ENCODE results near the gene CADM1.

DNA sequence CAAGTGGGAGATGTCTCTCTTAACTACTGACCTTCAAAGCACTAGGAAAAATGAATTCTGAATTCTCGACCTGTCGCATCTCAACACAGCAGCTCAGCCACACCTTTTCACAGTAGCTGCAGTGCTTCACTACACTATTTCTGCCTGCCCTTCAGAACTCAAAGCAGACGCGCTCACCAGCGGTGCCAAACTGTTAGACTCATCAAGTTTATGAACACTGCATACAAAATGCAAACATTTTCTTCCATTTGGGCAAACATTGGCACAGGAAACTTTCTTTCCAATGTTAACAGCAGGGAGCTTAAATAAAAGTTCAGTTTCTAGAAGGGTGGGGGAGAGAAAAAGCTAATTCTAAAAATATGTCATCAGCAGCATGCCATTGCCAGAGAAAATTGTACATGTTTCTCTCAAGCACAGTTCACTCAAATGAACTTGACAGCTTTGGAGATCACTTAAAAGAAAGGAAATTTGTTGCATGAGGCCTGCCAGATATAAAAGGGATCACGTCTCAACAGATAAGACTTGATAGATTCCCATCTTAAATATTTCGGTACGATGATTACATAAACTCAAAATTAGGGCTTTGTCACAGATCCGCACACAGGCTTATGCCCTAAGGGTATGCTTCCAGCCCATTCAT, 82.7 kb downstream of the CADM1 start:
- TF ChIP-seq, protein P1, sequence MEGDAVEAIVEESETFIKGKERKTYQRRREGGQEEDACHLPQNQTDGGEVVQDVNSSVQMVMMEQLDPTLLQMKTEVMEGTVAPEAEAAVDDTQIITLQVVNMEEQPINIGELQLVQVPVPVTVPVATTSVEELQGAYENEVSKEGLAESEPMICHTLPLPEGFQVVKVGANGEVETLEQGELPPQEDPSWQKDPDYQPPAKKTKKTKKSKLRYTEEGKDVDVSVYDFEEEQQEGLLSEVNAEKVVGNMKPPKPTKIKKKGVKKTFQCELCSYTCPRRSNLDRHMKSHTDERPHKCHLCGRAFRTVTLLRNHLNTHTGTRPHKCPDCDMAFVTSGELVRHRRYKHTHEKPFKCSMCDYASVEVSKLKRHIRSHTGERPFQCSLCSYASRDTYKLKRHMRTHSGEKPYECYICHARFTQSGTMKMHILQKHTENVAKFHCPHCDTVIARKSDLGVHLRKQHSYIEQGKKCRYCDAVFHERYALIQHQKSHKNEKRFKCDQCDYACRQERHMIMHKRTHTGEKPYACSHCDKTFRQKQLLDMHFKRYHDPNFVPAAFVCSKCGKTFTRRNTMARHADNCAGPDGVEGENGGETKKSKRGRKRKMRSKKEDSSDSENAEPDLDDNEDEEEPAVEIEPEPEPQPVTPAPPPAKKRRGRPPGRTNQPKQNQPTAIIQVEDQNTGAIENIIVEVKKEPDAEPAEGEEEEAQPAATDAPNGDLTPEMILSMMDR (conservative IDR thresholded peaks at IDR 0.05; ENCODE audit: low read length), result no peak
- no peak for TF ChIP-seq EZH2phosphoT487 (IDR thresholded peaks at IDR 0.05; ENCODE audit: borderline replicate concordance, low read depth, low read length)
